ENCODE data around the gene OAS2.
"Not testable (repeated sequence)": the region's sequence is repeated elsewhere in the genome, so short reads cannot be mapped to it uniquely, and the experiment has no call there.

OAS2 gene

DNA sequence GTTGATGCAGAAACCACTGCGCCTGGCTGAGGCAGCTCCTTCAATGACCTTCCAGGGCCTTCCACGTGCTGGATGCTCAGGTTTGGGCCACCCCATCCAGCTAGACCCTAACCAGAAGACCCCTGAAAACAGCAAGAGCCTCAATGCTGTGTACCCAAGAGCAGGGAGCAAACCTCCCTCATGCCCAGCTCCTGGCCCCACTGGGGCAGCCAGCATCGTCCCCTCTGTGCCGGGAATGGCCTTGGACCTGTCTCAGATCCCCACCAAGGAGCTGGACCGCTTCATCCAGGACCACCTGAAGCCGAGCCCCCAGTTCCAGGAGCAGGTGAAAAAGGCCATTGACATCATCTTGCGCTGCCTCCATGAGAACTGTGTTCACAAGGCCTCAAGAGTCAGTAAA is 29.5 kb upstream of the OAS2 start:
- DNase-seq (ENCODE audit: low read depth, low spot score): no peak

DNA sequence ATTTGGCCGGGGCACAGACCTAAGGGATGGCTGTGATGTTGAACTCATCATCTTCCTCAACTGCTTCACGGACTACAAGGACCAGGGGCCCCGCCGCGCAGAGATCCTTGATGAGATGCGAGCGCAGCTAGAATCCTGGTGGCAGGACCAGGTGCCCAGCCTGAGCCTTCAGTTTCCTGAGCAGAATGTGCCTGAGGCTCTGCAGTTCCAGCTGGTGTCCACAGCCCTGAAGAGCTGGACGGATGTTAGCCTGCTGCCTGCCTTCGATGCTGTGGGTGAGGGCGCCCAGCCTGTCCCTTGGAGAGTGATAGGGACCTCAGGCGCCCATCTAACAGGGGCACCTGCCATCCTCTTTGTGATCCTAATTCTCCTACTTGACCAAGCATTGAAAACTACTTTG is 27.6 kb upstream of the OAS2 start:
- no peak for DNase-seq (ENCODE audit: low read depth, low spot score)

- DNase-seq (ENCODE audit: low read depth, low spot score): not testable (repeated sequence)
Observed at GRCh38 chr12:112957125-112957524, 21.2 kb upstream of the OAS2 start.

- DNase-seq (ENCODE audit: low read depth, low spot score): no peak
Observed at GRCh38 chr12:112961074-112961473, 17.2 kb upstream of the OAS2 start.

GRCh38 chr12:112961536-112961935 is 16.8 kb upstream of the OAS2 start:
- no peak for DNase-seq (ENCODE audit: low read depth, low spot score)

DNA sequence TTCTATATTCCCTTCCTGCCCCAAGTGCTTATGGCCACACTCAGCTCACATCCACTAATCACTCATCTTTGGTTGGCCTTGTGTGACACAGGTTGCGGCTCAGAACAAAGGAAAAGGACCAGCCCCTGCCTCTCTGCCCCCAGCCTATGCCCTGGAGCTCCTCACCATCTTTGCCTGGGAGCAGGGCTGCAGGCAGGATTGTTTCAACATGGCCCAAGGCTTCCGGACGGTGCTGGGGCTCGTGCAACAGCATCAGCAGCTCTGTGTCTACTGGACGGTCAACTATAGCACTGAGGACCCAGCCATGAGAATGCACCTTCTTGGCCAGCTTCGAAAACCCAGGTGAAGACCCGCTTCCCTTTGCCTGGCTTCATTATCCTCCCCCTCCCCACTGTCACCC is 15.8 kb upstream of the OAS2 start:
- no peak for DNase-seq (ENCODE audit: low read depth, low spot score)

GRCh38 chr12:112963227-112963861 is 15.0 kb upstream of the OAS2 start:
- DNase-seq (ENCODE audit: low read depth, low spot score): no peak

DNA sequence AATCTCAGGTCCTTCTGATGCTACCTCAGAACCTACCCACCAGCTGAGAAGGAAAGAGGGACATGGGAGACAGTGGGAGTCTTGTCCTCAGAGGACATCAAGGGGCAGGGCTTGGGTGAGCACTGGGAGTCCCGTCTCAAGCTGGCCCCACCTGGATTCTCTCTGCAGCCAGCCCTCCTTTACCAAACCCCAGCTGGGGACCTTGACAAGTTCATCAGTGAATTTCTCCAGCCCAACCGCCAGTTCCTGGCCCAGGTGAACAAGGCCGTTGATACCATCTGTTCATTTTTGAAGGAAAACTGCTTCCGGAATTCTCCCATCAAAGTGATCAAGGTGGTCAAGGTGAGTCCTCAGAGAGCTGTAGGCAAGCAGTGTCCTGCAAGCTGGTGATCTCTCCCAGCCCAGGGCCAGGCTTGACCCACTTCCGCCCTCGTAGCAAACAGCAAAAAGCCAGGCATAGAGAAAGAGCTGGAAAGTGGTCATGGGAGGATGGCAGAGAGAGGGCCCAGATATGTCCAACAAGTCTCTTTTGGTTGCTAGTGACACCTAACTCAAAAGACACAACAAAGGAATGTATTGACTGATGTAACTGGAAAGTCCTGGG is 14.2 kb upstream of the OAS2 start:
- no peak for DNase-seq (ENCODE audit: low read depth, low spot score)

DNA sequence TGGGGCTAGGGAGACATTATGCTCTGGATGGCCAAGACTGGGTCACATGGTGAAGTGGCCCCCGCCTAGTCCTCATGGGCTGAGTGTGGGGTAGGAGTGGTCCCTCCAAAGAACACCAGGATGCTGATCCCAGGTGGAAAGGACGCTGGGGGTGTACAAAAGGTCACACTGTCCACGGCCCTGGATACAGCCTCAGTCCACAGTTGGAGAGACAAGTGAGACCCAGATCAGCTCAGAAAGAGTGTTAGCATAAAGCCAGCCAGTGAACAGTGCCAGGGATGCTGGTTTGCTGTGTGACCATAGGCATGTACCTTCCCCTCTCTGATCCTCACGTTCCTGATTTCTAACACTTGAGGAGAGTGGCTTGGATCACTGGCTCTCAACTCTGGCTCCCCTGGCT is 13.4 kb upstream of the OAS2 start:
- no peak for DNase-seq (ENCODE audit: low read depth, low spot score)

GRCh38 chr12:112965643-112966042 is 12.7 kb upstream of the OAS2 start:
- no peak for DNase-seq (ENCODE audit: low read depth, low spot score)

DNA sequence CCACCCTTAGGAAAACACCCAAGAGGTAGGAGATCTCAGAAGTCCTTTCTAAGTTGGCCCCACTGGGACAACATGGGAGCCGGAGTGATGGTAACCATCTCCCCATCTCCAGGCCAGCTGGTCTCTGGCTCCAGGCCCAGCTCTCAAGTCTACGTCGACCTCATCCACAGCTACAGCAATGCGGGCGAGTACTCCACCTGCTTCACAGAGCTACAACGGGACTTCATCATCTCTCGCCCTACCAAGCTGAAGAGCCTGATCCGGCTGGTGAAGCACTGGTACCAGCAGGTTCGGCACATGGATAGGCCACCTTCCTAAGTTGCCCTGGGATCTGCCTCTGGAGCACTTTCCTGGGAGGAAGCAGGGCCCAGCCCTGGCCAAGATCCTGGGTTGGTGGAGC is 11.0 kb upstream of the OAS2 start:
- no peak for DNase-seq (ENCODE audit: low read depth, low spot score)

- no peak for DNase-seq (ENCODE audit: low read depth, low spot score)
Observed at GRCh38 chr12:112967858-112968257, 10.5 kb upstream of the OAS2 start.

- no peak for DNase-seq (ENCODE audit: low read depth, low spot score)
Observed at GRCh38 chr12:112969547-112970306, 8.6 kb upstream of the OAS2 start.

DNA sequence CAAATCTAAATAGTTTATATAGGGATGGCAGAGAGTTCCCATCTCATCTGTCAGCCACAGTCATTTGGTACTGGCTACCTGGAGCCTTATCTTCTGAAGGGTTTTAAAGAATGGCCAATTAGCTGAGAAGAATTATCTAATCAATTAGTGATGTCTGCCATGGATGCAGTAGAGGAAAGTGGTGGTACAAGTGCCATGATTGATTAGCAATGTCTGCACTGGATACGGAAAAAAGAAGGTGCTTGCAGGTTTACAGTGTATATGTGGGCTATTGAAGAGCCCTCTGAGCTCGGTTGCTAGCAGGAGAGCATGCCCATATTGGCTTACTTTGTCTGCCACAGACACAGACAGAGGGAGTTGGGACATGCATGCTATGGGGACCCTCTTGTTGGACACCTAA is 7.9 kb upstream of the OAS2 start:
- DNase-seq (ENCODE audit: low read depth, low spot score): no peak

- no peak for DNase-seq (ENCODE audit: low read depth, low spot score)
Observed at GRCh38 chr12:112971248-112971647, 7.1 kb upstream of the OAS2 start.

DNA sequence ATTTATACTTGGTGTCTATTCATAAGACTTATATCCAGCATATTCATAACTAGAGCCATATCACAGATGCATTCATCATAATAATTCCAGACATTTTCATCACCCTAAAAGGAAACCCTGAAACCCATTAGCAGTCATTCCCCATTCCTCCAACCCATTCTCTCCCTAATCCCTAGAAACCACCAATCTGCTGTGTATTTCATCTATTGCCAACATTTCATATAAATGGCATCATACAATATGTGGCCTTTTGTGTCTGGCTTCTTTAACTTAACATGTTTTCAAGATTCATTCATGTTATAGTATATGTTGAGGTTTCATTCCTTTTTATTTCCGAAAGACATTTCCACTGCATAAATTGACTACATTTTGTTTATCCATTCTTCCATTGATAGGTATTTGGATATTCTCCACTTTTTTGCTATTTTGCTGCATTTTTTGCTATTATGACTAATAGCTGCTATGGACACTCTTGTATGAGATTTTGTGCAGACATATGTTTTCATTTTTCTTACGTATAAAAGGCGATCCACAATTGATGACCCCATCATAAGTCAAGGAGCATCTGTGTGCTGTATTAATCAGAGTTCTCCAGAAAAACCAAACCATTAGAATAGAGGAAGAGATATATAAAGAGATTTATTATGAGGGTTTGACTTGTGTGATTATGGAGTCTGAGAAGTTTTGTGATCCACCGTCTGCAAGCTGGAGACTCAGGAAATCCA is 5.1 kb upstream of the OAS2 start:
- DNase-seq (ENCODE audit: low read depth, low spot score): no peak

DNA sequence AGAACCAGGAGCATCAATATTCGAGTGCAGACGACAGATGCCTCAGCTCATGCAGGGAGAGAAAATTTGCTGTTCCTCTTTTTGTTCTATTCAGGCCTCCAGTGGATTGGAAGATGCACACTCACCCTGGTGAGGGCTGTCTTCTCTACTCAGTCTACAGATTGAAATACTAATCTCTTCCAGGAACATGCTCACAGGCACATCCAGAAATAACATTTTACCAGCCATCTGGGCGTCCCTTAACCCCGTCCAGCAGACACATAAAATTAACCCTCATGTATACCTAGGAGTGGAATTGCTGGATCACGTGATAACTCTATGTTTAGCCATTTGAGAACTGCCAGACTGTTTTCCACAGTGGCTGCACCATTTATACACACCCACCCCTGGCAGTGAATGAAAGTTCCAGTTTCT is 4.5 kb upstream of the OAS2 start:
- DNase-seq (ENCODE audit: low read depth, low spot score): no peak

DNA sequence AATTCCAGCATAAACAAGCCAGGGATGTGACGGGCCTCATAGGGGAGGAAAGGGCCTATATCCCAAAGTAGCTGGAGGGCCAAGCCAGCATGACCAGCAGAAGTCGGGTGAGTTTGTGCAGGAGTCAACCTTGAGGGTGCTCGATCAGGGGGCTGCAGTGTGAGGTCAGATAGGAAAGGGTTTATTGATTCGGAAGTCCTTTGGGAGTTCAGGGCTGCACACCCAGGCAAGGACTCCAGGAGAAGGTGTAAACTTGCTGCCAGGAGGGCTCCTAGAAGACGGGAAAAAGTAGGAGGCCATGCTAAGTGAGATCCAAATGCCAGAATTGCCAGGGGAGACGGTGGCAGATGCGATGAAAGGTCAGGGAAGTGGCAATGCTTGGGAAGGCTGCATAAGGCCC is 3.4 kb upstream of the OAS2 start:
- DNase-seq (ENCODE audit: low read depth, low spot score): no peak

DNA sequence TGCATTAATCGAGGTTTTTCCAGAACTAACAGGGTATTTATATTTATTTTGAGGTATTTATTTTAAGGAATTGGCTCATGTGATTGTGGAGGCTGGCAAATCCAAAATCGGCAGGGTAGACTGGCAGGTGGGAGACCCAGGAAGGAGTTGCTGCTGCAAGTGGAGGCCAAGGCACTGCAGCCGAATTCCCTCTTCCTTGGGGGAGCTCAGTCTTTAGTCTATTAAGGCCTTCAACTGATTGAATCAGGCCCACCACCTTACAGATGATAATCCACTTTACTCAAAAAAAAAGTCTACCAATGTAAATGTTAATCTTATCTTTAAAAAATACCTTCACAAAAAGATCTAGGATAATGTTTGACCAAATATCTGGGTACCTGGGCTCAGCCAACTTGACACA is 1.2 kb upstream of the OAS2 start:
- no peak for DNase-seq (ENCODE audit: low read depth, low spot score)

DNA sequence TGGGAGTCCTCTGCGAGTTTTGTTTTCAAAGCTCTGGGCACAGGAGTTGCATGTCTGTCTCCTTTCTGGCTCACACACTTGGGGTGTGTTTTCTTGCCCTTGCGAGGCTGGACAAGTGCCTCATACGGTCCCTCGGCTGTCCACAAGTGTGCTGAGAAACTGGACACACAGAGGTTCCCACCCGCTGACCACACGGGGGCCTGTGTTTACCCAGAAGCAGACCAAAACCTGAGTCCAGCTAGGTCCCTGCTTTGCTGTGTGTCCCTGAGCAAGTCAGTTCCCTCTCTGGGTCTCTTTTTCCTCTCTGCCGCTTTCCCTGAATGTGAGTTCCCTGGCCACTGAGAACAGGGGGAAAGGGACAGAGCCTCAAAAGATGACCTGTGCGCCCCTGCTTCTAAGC is 678 bp upstream of the OAS2 start:
- no peak for DNase-seq (ENCODE audit: low read depth, low spot score)

GRCh38 chr12:112979041-112979680 is 842 bp downstream of the OAS2 start:
- no peak for DNase-seq (ENCODE audit: low read depth, low spot score)
